Panc1 (cell line): ENCODE measurements around the gene NR4A3. TPM values are rescaled to one million over a fixed set of nuclear protein-coding genes. Genes with fewer than 3 reads are reported as not detected.

ENCODE experiments used
- ATAC-seq: fragments of 200-7000 bp; cut with Tn5 transposase; 2 replicates; pipeline ENCODE4 v1.9.1; 2020; ENCODE audit warnings: mild to moderate bottlenecking, moderate library complexity
- BruUV-seq: library from RNA; stranded (reverse); fragments of 400-500 nt; replicated peaks from 2 replicates; lab custom pipeline; 2021; lab: Mats Ljungman, UMichigan
- CTCF ChIA-PET: fragments of 300-600 bp; sonication (Branson Sonifier 250); formaldehyde crosslinking; loops from one replicate; lab custom pipeline; 2022; ENCODE audit warnings: antibody characterized with exemption; lab: Charles Lee
- POLR2A ChIA-PET: fragments of 300-600 bp; sonication (Branson Sonifier 250); formaldehyde crosslinking; loops from one replicate; lab custom pipeline; 2022; ENCODE audit warnings: antibody characterized with exemption; lab: Charles Lee
- DNase-seq: peaks from one replicate; pipeline ENCODE4 v3.0.0-alpha.2; 2010; ENCODE audit warnings: low read depth, low spot score
- H3K27ac ChIP-seq: 2 replicates; pipeline ENCODE4 v1.5.1; 2011; ENCODE audit warnings: mild to moderate bottlenecking, low read length, inconsistent platforms
- H3K27me3 ChIP-seq: fragments of 200-500 bp; sonication (Bioruptor generic); 2 replicates; pipeline ENCODE4 v1.6.0; 2014; ENCODE audit warnings: low read length, inconsistent platforms; ENCODE audit not compliant: control insufficient read depth, insufficient read depth
- H3K36me3 ChIP-seq: fragments of 200-500 bp; sonication (Bioruptor generic); 2 replicates; pipeline ENCODE4 v1.5.1; 2014; ENCODE audit warnings: inconsistent platforms, mild to moderate bottlenecking, low read length, moderate library complexity; ENCODE audit not compliant: control insufficient read depth, insufficient read depth
- H3K4me1 ChIP-seq: 2 replicates; pipeline ENCODE4 v1.5.1; 2011; ENCODE audit warnings: inconsistent platforms, mild to moderate bottlenecking, low read length, moderate library complexity; ENCODE audit not compliant: control insufficient read depth, insufficient read depth
- H3K4me3 ChIP-seq, 2 experiments: 2 replicates each; pipeline ENCODE4 v1.5.1; 2011 to 2012; ENCODE audit warnings: low read depth in 2 of 2, low read length in 2 of 2, mild to moderate bottlenecking in 2 of 2, inconsistent platforms in 1 of 2, moderate library complexity in 1 of 2
- H3K9me3 ChIP-seq: fragments of 200-500 bp; sonication (Bioruptor generic); 2 replicates; pipeline ENCODE4 v1.5.1; 2014; ENCODE audit warnings: low read depth, mild to moderate bottlenecking, inconsistent platforms, low read length, moderate library complexity; ENCODE audit not compliant: control insufficient read depth, insufficient read depth
- POLR2AphosphoS5 ChIP-seq: IDR thresholded peaks from 2 replicates; pipeline ENCODE4 v1.6.1; 2012; ENCODE audit warnings: mild to moderate bottlenecking, low read depth, low read length, moderate library complexity
- REST ChIP-seq, 2 experiments: IDR thresholded peaks; 2 replicates each; pipeline ENCODE4 v1.6.1; 2011 to 2012; ENCODE audit warnings: low read depth in 2 of 2, control low read depth in 1 of 2, low read length in 1 of 2, mild to moderate bottlenecking in 1 of 2, moderate library complexity in 1 of 2; ENCODE audit not compliant: insufficient read depth in 1 of 2
- SIN3A ChIP-seq: IDR thresholded peaks from 2 replicates; pipeline ENCODE4 v1.6.1; 2012; ENCODE audit warnings: low read depth, mild to moderate bottlenecking, low read length, moderate library complexity, borderline replicate concordance; ENCODE audit not compliant: insufficient read depth
- TCF7L2 ChIP-seq: IDR thresholded peaks from 2 replicates; pipeline ENCODE4 v1.6.1; 2011; ENCODE audit warnings: mild to moderate bottlenecking, low read depth, low read length, inconsistent platforms
- in situ Hi-C: cut with HindIII; loops from 2 replicates; pipeline ENCODE4 v1.10.0; 2016; ENCODE audit warnings: low sequenced_read_pairs, low pct_unique_long_range_greater_than_20kb
- intact Hi-C: fragments of 100-400 bp; cut with micrococcal nuclease; formaldehyde crosslinking; loops from one replicate; pipeline ENCODE4 v1.10.0; 2022; ENCODE audit not compliant: unreplicated experiment
- total RNA-seq: library from RNA; stranded (reverse); gene quantifications from one replicate; pipeline ENCODE4 v1.2.1, GENCODE V29; 2021; ENCODE audit not compliant: unreplicated experiment
- TF ChIP-seq, protein P1 (sequence below): fragments of 450-650 bp; IDR thresholded peaks from 2 replicates; pipeline ENCODE4 v1.5.1; 2017; ENCODE audit warnings: mild to moderate bottlenecking

NR4A3 gene
- total RNA-seq, 1 experiment from 2014 or later: 0.13 TPM

DNA sequence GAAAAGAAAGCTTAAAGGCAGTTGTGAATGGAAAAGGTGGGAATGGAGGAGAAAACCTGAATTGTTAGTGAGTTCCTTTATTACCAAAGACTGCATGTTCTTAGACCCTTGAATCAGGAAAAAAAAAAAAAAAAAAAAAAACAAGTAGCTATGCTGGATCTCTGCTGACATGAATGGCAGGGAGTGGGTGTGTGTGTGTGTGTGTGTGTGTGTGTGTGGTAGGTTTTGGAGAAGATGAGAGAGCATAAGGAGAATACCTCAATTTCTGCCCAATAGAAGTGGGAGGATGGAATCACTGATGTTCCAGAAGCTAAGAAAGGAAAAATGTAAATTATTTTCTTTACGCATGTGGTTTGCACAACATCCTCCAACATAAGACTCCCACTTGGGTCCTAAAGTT, 25.5 kb upstream of the NR4A3 start:
- Histone ChIP-seq H3K9me3 (no peaks in the 10 kb centered on the region), H3K27me3 (no peaks in the 10 kb centered on the region), H3K36me3 (no peaks in the 10 kb centered on the region), H3K27ac (no peak overlapping the region), H3K4me3 (no peak overlapping the region), H3K4me1 (no peaks in the 10 kb centered on the region)
- no peak for DNase-seq
- POLR2A ChIA-PET: no interaction called here
- in situ Hi-C loops: no loop called here
- intact Hi-C loops: no loop called here
- TF ChIP-seq REST (IDR thresholded peaks at IDR 0.05; ENCODE audit: insufficient read depth in 1 of 2, low read depth in 2 of 2, low read length in 1 of 2) (no peak), TCF7L2 (no peak), SIN3A (no peak), POLR2AphosphoS5 (no peak)
- TF ChIP-seq, protein P1, sequence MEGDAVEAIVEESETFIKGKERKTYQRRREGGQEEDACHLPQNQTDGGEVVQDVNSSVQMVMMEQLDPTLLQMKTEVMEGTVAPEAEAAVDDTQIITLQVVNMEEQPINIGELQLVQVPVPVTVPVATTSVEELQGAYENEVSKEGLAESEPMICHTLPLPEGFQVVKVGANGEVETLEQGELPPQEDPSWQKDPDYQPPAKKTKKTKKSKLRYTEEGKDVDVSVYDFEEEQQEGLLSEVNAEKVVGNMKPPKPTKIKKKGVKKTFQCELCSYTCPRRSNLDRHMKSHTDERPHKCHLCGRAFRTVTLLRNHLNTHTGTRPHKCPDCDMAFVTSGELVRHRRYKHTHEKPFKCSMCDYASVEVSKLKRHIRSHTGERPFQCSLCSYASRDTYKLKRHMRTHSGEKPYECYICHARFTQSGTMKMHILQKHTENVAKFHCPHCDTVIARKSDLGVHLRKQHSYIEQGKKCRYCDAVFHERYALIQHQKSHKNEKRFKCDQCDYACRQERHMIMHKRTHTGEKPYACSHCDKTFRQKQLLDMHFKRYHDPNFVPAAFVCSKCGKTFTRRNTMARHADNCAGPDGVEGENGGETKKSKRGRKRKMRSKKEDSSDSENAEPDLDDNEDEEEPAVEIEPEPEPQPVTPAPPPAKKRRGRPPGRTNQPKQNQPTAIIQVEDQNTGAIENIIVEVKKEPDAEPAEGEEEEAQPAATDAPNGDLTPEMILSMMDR: no peak
- CTCF ChIA-PET: no interaction called here
- no TSS peak for BruUV-seq
- no peak for ATAC-seq

DNA sequence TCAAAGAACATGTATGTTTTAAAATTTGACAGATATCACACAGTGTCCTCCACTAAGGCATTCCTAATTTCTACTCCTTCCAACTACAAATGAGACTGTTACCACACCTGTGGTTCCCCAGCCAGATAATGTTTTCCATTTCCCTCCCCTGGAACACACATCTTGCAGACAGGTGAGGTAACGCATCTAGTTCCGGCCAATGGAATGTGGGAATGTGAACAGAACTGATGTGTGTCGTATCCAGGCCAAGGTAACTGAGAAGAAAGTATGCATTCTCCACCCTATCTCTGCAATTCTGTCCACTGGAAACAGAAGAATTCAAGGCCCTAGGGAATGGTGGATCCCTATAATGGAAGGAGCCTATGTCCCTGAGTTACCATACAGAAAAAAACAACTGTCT, 19.9 kb upstream of the NR4A3 start:
- in situ Hi-C loops (no loop called here), intact Hi-C loops (loop anchor here (10.0 kb wide), 1 partner anchor 617 kb away; no protein-coding TSS in a partner anchor)
- ATAC-seq: no peak
- H3K36me3 ChIP-seq: no peaks in the 10 kb centered on the region
- BruUV-seq: no TSS peak
- CTCF ChIA-PET: no interaction called here
- no peaks in the 10 kb centered on the region for H3K27me3 ChIP-seq
- no peak overlapping the region for H3K4me3 ChIP-seq
- no peaks in the 10 kb centered on the region for H3K9me3 ChIP-seq
- TF ChIP-seq, protein P1: no peak
- no peak for TF ChIP-seq REST (IDR thresholded peaks at IDR 0.05; ENCODE audit: insufficient read depth in 1 of 2, low read depth in 2 of 2, low read length in 1 of 2)
- no peak for TF ChIP-seq POLR2AphosphoS5
- TF ChIP-seq TCF7L2: no peak
- TF ChIP-seq SIN3A: no peak
- H3K4me1 ChIP-seq: no peaks in the 10 kb centered on the region
- no peak for DNase-seq
- no peak overlapping the region for H3K27ac ChIP-seq
- POLR2A ChIA-PET: no interaction called here
